GM12878 (cell line): ENCODE data around the gene SOWAHD. TPM values are rescaled to one million over a fixed set of nuclear protein-coding genes. Genes with fewer than 3 reads are reported as not detected.

ENCODE experiments used
- ATAC-seq: fragments of 200-7000 bp; cut with Tn5 transposase; 3 replicates; pipeline ENCODE4 v1.9.1; 2020; ENCODE audit warnings: mild to moderate bottlenecking, moderate library complexity
- BruUV-seq: library from RNA; stranded (reverse); fragments of 400-500 nt; replicated peaks from 2 replicates; lab custom pipeline; 2021; lab: Mats Ljungman, UMichigan
- CTCF ChIA-PET: fragments of 300-600 bp; sonication (Branson Sonifier 250); formaldehyde crosslinking; extraction: SDS; loops from one replicate; lab custom pipeline; 2021; ENCODE audit warnings: inconsistent platforms; lab: Yijun Ruan, JAX
- POLR2A ChIA-PET: fragments of 350-600 bp; formaldehyde crosslinking; extraction: SDS; loops from one replicate; lab custom pipeline; 2021; ENCODE audit warnings: inconsistent platforms; lab: Charles Lee
- RAD21 ChIA-PET: fragments of 300-600 bp; sonication (Branson Sonifier 250); formaldehyde crosslinking; loops from one replicate; lab custom pipeline; 2023; ENCODE audit warnings: antibody characterized with exemption; ENCODE audit not compliant: unreplicated experiment; lab: Charles Lee
- SMC1A ChIA-PET: fragments of 300-600 bp; sonication (Branson Sonifier 250); formaldehyde crosslinking; loops from one replicate; lab custom pipeline; 2023; ENCODE audit not compliant: unreplicated experiment, uncharacterized antibody; lab: Charles Lee
- DNase-seq: peaks from one replicate; pipeline ENCODE4 v3.0.0-alpha.2; 2011; ENCODE audit warnings: low read depth, low spot score
- FAIRE-seq: peaks from 3 replicates; lab custom pipeline; 2011; peaks lifted over from hg19 to GRCh38; lab: Jason Lieb, UNC
- H2AFZ ChIP-seq: 2 replicates; pipeline ENCODE4 v1.6.0; 2011; ENCODE audit warnings: low read depth, low read length, control low read depth; ENCODE audit not compliant: control insufficient read depth
- H3K27ac ChIP-seq: 2 replicates; pipeline ENCODE4 v1.5.1; 2011; ENCODE audit warnings: control low read depth; ENCODE audit not compliant: control insufficient read depth, insufficient read depth
- H3K27me3 ChIP-seq, 2 experiments: replicated peaks in 1 of 2; 2 replicates each; pipeline versions ENCODE4 v1.6.0 to v1.6.1; 2011; ENCODE audit warnings: low read length in 1 of 2; ENCODE audit not compliant: control insufficient read depth in 2 of 2, insufficient read depth in 2 of 2
- H3K36me3 ChIP-seq, 2 experiments: 2 replicates each; pipeline ENCODE4 v1.5.1; 2011; ENCODE audit warnings: low read length in 1 of 2; ENCODE audit not compliant: control insufficient read depth in 2 of 2, insufficient read depth in 2 of 2
- H3K4me1 ChIP-seq: 2 replicates; pipeline ENCODE4 v1.6.1; 2011; ENCODE audit warnings: mild to moderate bottlenecking, low read length, moderate library complexity, mixed read lengths; ENCODE audit not compliant: control insufficient read depth, insufficient read depth
- H3K4me2 ChIP-seq: 2 replicates; pipeline ENCODE4 v1.6.0; 2011; ENCODE audit warnings: control low read depth; ENCODE audit not compliant: control insufficient read depth, insufficient read depth
- H3K4me3 ChIP-seq: fragments of 200-600 bp; sonication (generic); 2 replicates; pipeline ENCODE4 v1.5.1; 2016
- H3K79me2 ChIP-seq: 2 replicates; pipeline ENCODE4 v1.6.0; 2011; ENCODE audit warnings: low read length; ENCODE audit not compliant: control insufficient read depth, insufficient read depth
- H3K9ac ChIP-seq: 2 replicates; pipeline ENCODE4 v1.8.0; 2011; ENCODE audit warnings: low read length, control low read depth, mixed read lengths; ENCODE audit not compliant: control insufficient read depth, insufficient read depth
- H3K9me3 ChIP-seq: replicated peaks from 3 replicates; pipeline ENCODE4 v1.5.1; 2011; ENCODE audit warnings: mild to moderate bottlenecking, low read length; ENCODE audit not compliant: control insufficient read depth, insufficient read depth
- H4K20me1 ChIP-seq: 2 replicates; pipeline ENCODE4 v1.6.0; 2011; ENCODE audit not compliant: control insufficient read depth, insufficient read depth
- WGBS: methylation state at CpG from one replicate; pipeline ENCODE4 v1.1.6; 2016; ENCODE audit warnings: low lambda C conversion rate; ENCODE audit not compliant: insufficient replicate concordance, insufficient coverage; ENCODE audit errors: missing lambda C conversion rate; 5-methylcytosine and 5-hydroxymethylcytosine counted together
- in situ Hi-C: fragments of 300-500 bp; cut with MboI; formaldehyde crosslinking; loops from 9 replicates; pipeline ENCODE4 v1.14.3; 2018; ENCODE audit warnings: mixed read lengths
- intact Hi-C: fragments of 100-400 bp; cut with micrococcal nuclease; formaldehyde crosslinking; loops from one replicate; pipeline ENCODE4 v1.14.2; 2022; ENCODE audit not compliant: unreplicated experiment
- polyA plus RNA-seq, 11 experiments: library from polyadenylated mRNA; depleted of rRNA in 4 of 11; unstranded in 6 of 11; stranded (reverse) in 5 of 11; fragments of >200 nt; fragmentation: Nextera tagmentation in 4 of 11; fragmentation: Illumina TruSeq in 1 of 11; extraction: Ambion mirVana in 4 of 11; extraction: Trizol in 1 of 11; gene quantifications; 1 replicate in 1 of 11; 2 replicates in 10 of 11; pipeline versions ENCODE4 v1.2.1 to v1.2.3, GENCODE V29; 2011 to 2016; ENCODE audit warnings: inconsistent platforms in 2 of 11, missing spikeins in 2 of 11, low read depth in 1 of 11
- total RNA-seq, 4 experiments: library from RNA; depleted of rRNA in 3 of 4; stranded (reverse); fragments of >200 nt in 3 of 4; fragmentation: Illumina TruSeq in 1 of 4; extraction: Trizol in 1 of 4; gene quantifications; 2 replicates each; pipeline versions ENCODE4 v1.2.1 to v1.2.3, GENCODE V29; 2013 to 2021
- TF ChIP-seq, protein P1 (sequence below): fragments of 450-650 bp; conservative IDR thresholded peaks from 2 replicates; pipeline ENCODE4 v1.6.1; 2017; ENCODE audit warnings: mild to moderate bottlenecking, moderate library complexity
- TF ChIP-seq, protein P2 (sequence below): fragments of 450-650 bp; IDR thresholded peaks from 2 replicates; pipeline ENCODE4 v1.6.1; 2016; ENCODE audit warnings: mild to moderate bottlenecking

Gene SOWAHD
- total and polyA plus RNA-seq, 10 of the 15 experiments (the other 5 are each of a cell fraction or from before 2014, with no cell fraction given): 0.27 to 7.4 (median 2.6) TPM

DNA sequence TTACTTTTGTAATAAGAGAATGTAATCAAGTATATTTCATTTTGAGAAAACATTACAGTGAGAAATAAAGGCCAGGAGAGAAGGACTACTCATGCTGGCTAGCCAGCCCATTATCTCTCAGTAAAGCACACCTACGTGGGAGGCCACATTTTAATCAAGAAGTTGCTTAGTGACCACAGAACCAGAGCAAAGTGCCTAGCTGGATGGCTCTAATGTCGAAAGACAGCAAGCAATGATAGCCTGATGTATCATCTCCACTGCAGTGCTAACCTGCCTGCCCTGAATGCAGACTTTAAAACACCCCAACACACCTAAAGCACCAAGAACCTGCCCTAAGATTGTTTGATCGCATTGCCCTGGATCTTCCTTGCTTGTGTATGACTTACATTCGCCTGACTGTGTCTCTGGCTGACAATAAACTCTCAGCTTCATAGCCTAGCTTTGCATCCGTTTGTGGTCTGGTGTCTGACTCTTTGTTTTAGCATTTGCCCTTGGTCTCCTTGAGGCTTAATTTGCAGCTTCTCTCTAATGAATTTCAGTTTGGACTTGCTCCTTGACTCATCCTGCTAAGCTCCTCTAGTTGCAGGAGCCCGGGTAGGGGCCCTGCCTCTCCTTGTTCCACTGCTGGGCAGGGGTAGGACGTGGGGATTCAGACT, 31.4 kb upstream of the SOWAHD start:
- no peak overlapping the region for H3K27ac ChIP-seq
- no peaks in the 10 kb centered on the region for H3K9me3 ChIP-seq
- no peaks in the 10 kb centered on the region for H3K4me1 ChIP-seq
- ChIA-PET SMC1A (interaction anchor here (0.7 to 8.2 kb wide), 25 partner anchors 11 to 249 kb away, joined by 3 to 166 read pairs (median 5); partner anchors contain the start of genes SEPTIN6 and SOWAHD), RAD21 (interaction anchor here (0.7 to 5.0 kb wide), 25 partner anchors 8 to 211 kb away, joined by 3 to 60 read pairs (median 6); partner anchors contain the start of gene SEPTIN6), CTCF (interaction anchor here (0.7 to 10.0 kb wide), 31 partner anchors 13 to 258 kb away, joined by 3 to 163 read pairs (median 4); partner anchors contain the start of gene SOWAHD), POLR2A (interaction anchor here (0.6 to 3.7 kb wide), 7 partner anchors 26 to 208 kb away, joined by 3 to 23 read pairs (median 3); no protein-coding TSS in a partner anchor)
- intact Hi-C loops (no loop called here), in situ Hi-C loops (loop anchor here (5.0 kb wide), 1 partner anchor 105 kb away; no protein-coding TSS in a partner anchor)
- BruUV-seq: no TSS peak
- 45% methylated on average over 7 of the region's 7 CpGs for WGBS
- no peak for FAIRE-seq
- H3K79me2 ChIP-seq: no peaks in the 10 kb centered on the region
- no peak overlapping the region for H2AFZ ChIP-seq
- H3K9ac ChIP-seq: no peak overlapping the region
- no peak overlapping the region for H3K4me2 ChIP-seq
- TF ChIP-seq, protein P1, sequence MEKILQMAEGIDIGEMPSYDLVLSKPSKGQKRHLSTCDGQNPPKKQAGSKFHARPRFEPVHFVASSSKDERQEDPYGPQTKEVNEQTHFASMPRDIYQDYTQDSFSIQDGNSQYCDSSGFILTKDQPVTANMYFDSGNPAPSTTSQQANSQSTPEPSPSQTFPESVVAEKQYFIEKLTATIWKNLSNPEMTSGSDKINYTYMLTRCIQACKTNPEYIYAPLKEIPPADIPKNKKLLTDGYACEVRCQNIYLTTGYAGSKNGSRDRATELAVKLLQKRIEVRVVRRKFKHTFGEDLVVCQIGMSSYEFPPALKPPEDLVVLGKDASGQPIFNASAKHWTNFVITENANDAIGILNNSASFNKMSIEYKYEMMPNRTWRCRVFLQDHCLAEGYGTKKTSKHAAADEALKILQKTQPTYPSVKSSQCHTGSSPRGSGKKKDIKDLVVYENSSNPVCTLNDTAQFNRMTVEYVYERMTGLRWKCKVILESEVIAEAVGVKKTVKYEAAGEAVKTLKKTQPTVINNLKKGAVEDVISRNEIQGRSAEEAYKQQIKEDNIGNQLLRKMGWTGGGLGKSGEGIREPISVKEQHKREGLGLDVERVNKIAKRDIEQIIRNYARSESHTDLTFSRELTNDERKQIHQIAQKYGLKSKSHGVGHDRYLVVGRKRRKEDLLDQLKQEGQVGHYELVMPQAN: no peak
- TF ChIP-seq, protein P2, sequence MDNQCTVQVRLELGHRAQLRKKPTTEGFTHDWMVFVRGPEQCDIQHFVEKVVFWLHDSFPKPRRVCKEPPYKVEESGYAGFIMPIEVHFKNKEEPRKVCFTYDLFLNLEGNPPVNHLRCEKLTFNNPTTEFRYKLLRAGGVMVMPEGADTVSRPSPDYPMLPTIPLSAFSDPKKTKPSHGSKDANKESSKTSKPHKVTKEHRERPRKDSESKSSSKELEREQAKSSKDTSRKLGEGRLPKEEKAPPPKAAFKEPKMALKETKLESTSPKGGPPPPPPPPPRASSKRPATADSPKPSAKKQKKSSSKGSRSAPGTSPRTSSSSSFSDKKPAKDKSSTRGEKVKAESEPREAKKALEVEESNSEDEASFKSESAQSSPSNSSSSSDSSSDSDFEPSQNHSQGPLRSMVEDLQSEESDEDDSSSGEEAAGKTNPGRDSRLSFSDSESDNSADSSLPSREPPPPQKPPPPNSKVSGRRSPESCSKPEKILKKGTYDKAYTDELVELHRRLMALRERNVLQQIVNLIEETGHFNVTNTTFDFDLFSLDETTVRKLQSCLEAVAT: 0 out of 2 replicates have a peak, but pooled peaks have one; percentile 22
- H4K20me1 ChIP-seq: no peaks in the 10 kb centered on the region
- no peaks in the 10 kb centered on the region for H3K27me3 ChIP-seq
- no peak overlapping the region for H3K4me3 ChIP-seq
- DNase-seq: no peak
- H3K36me3 ChIP-seq: no peaks in the 10 kb centered on the region
- peak; percentile 73 for ATAC-seq
